Endothelial cell of umbilical vein (primary cell): ENCODE measurements around the gene ARHGAP9.

Experiments used
- EZH2 ChIP-seq: IDR thresholded peaks from 2 replicates; pipeline ENCODE4 v1.6.1; 2012; ENCODE audit warnings: borderline replicate concordance, low read depth, mild to moderate bottlenecking, moderate library complexity, low read length, inconsistent platforms; ENCODE audit not compliant: severe bottlenecking
- MAX ChIP-seq: IDR thresholded peaks from 2 replicates; pipeline ENCODE4 v1.6.1; 2011; ENCODE audit not compliant: insufficient read depth, insufficient read length
- MYC ChIP-seq: IDR thresholded peaks from one replicate; pipeline ENCODE4 v1.6.1; 2011; ENCODE audit warnings: mild to moderate bottlenecking, low read depth, low read length
- POLR2A ChIP-seq: IDR thresholded peaks from 2 replicates; pipeline ENCODE4 v1.6.1; 2012; ENCODE audit warnings: low read depth, mild to moderate bottlenecking, control low read depth, low read length
- POLR2AphosphoS5 ChIP-seq: IDR thresholded peaks from 2 replicates; pipeline ENCODE4 v1.6.1; 2012; ENCODE audit warnings: low read depth, mild to moderate bottlenecking, control low read depth, low read length, moderate library complexity; ENCODE audit not compliant: insufficient read depth
- TF ChIP-seq, protein P1 (sequence below), 2 donors: IDR thresholded peaks; 1 replicate in 1 of 2; 2 replicates in 1 of 2; pipeline ENCODE4 v1.5.1; 2011; ENCODE audit warnings: low read length in 2 of 2, mild to moderate bottlenecking in 2 of 2, moderate library complexity in 2 of 2, control low read depth in 1 of 2, inconsistent platforms in 1 of 2, low read depth in 1 of 2; ENCODE audit not compliant: insufficient read depth in 1 of 2; ENCODE audit errors: extremely low read depth in 1 of 2

DNA sequence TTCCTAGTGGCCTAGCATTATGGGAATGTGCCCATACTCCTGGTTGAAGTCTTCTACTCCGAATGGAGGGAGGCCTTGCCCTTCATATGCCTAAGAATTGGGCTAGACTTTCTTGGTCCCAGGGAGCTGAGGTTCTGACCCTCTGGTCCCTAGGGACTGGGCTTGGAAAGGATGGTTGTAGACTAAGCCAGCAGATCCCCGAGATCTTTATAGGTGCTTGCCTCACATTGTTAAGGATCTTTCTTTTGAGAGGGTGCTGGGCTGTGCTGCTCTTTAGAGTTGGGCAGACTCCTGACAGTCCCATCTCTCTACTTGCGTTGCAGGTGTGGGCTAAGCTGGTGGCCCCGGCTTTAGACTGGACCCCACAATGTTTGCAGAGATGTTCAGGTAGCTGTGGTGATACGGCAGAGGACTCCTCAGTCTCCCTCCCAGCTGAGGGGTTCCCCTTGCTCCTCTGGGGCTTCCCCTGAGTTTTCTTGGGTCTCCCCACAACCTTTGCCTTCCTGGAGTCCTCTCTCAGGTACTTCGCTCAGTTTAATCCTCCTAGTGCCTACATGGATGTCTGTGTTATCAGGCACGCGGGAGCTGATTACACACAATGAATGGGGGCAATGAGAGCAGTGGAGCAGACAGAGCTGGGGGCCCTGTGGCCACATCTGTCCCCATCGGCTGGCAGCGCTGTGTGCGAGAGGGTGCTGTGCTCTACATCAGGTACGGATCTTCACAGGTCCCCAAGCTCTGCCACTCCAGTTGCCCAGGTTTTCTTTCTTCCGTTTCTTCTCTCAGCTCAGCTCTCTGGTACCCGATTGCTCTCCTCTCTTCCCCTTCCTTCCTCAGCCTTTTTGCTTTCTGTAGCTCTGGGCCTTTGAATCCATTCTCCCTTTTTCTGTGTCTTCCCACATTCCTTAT, 44.3 kb upstream of the ARHGAP9 start:
- TF ChIP-seq, protein P1, sequence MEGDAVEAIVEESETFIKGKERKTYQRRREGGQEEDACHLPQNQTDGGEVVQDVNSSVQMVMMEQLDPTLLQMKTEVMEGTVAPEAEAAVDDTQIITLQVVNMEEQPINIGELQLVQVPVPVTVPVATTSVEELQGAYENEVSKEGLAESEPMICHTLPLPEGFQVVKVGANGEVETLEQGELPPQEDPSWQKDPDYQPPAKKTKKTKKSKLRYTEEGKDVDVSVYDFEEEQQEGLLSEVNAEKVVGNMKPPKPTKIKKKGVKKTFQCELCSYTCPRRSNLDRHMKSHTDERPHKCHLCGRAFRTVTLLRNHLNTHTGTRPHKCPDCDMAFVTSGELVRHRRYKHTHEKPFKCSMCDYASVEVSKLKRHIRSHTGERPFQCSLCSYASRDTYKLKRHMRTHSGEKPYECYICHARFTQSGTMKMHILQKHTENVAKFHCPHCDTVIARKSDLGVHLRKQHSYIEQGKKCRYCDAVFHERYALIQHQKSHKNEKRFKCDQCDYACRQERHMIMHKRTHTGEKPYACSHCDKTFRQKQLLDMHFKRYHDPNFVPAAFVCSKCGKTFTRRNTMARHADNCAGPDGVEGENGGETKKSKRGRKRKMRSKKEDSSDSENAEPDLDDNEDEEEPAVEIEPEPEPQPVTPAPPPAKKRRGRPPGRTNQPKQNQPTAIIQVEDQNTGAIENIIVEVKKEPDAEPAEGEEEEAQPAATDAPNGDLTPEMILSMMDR (IDR thresholded peaks at IDR 0.05; ENCODE audit: extremely low read depth in 1 of 2, insufficient read depth in 1 of 2, low read depth in 1 of 2, low read length in 2 of 2): no peak
- TF ChIP-seq POLR2AphosphoS5 (no peak), MAX (no peak), EZH2 (no peak), POLR2A (no peak), MYC (no peak)
